Loucy (cell line): Measurements from ENCODE around the gene PRMT3.

Experiments used
- CTCF ChIP-seq: fragments of 200-600 bp; sonication (generic); conservative IDR thresholded peaks from 2 replicates; pipeline ENCODE4 v1.5.1; 2014; ENCODE audit warnings: mild to moderate bottlenecking, antibody characterized with exemption, low read length
- EZH2phosphoT487 ChIP-seq: fragments of 200-600 bp; IDR thresholded peaks from 2 replicates; pipeline ENCODE4 v1.6.1; 2018; ENCODE audit warnings: antibody characterized with exemption, mild to moderate bottlenecking, moderate library complexity, borderline replicate concordance

- no peak for TF ChIP-seq CTCF
- no peak for TF ChIP-seq EZH2phosphoT487
Measured at GRCh38 chr11:20452585-20452984, 65.1 kb downstream of the PRMT3 start.
